Measurements from ENCODE around the gene PPP1R16B.

Gene PPP1R16B

DNA sequence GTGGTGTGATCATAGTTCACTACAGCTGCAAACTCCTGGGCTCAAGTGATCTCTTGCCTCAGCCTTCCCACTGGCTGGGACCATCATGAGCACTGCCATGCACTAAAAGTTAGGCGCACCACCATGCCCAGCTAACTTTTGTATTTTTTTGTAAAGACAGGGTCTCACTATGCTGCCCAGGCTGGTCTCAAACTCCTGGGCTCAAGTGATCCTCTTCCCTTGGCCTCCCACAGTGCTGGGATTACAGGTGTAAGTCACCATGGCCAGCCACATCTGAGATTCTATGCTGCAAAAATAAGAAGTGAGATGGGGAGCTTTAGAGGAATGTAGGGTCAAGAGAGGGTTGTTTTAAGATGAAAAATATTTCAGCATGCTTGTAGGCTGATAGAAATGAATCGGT, 119.2 kb downstream of the PPP1R16B start:
- ChIA-PET POLR2A (no interaction called here), CTCF (interaction anchor here (0.7 to 8.6 kb wide), 6 partner anchors 55 to 288 kb away, joined by 3 to 75 read pairs (median 3); no protein-coding TSS in a partner anchor)
- H3K4me3 ChIP-seq (ENCODE audit: low read depth, low read length) = no peak overlapping the region
- TF ChIP-seq ZNF791 (tag by site-specific recombination; IDR thresholded peaks at IDR 0.05) = no peak
- TF ChIP-seq ZNF133 (tag by site-specific recombination; IDR thresholded peaks at IDR 0.05) = no peak
- no peak for TF ChIP-seq PATZ1 (tag by site-specific recombination; IDR thresholded peaks at IDR 0.05)
- TF ChIP-seq ZNF121 (tag by site-specific recombination; IDR thresholded peaks at IDR 0.05) = peak; percentile 28; the same call in 1 of the 2 replicates
- H3K4me1 ChIP-seq (ENCODE audit: control insufficient read depth, insufficient read depth, low read length) = peaks cover 4% of the 10 kb centered on the region; the same call in 1 of the 2 replicates
- H3K36me3 ChIP-seq (ENCODE audit: control insufficient read depth in 2 of 2, insufficient read depth in 1 of 2, low read length in 2 of 2) = peaks cover 0 to 11% of the 10 kb centered on the region in 2 experiments; a peak in 2 of 3 replicates
- H3K27ac ChIP-seq (ENCODE audit: extremely low read depth, low read depth, low read length) = no peak overlapping the region
- H3K9me3 ChIP-seq (ENCODE audit: control insufficient read depth, insufficient read depth, low read depth, low read length) = no peaks in the 10 kb centered on the region

GRCh38 chr20:38926142-38926933, 120.8 kb downstream of the PPP1R16B start, which contains the start of gene FAM83D:
FAM83D (plus strand) TSS chr20:38926417; CDS start chr20:38926443, 26 bp downstream.
- peaks cover 4% of the 10 kb centered on the region; the same call in 1 of the 2 replicates for H3K4me1 ChIP-seq (ENCODE audit: control insufficient read depth, insufficient read depth, low read length)
- H3K9me3 ChIP-seq (ENCODE audit: control insufficient read depth, insufficient read depth, low read depth, low read length) = no peaks in the 10 kb centered on the region
- peak within 1 kb of the TSS; percentile 86 for H3K4me3 ChIP-seq (ENCODE audit: low read depth, low read length)
- ChIA-PET CTCF (interaction anchor here (0.6 to 8.6 kb wide), 15 partner anchors 9 to 1216 kb away, joined by 3 to 75 read pairs (median 4); partner anchors contain the start of gene DHX35), POLR2A (interaction anchor here (0.6 to 3.8 kb wide), 14 partner anchors 10 to 179 kb away, joined by 3 to 37 read pairs (median 4); partner anchors contain the start of genes DHX35 and PPP1R16B)
- H3K27ac ChIP-seq (ENCODE audit: extremely low read depth, low read depth, low read length) = peak within 1 kb of the TSS; percentile 66; the same call in 1 of the 2 replicates
- peaks cover 0 to 22% of the 10 kb centered on the region in 2 experiments; a peak in 2 of 3 replicates for H3K36me3 ChIP-seq (ENCODE audit: control insufficient read depth in 2 of 2, insufficient read depth in 1 of 2, low read length in 2 of 2)
- TF ChIP-seq ZBTB17 (tag by site-specific recombination; IDR thresholded peaks at IDR 0.05) (peak; percentile 89), ZNF654 (tag by site-specific recombination; IDR thresholded peaks at IDR 0.05; ENCODE audit: low read depth) (peak; percentile 62), ZIC2 (tag by site-specific recombination; IDR thresholded peaks at IDR 0.05) (peak; percentile 37; the same call in 1 of the 2 replicates), ZNF211 (tag by site-specific recombination; IDR thresholded peaks at IDR 0.05; ENCODE audit: low read depth) (no peak), ZNF26 (tag by site-specific recombination; IDR thresholded peaks at IDR 0.05) (no peak), ZNF600 (tag by site-specific recombination; IDR thresholded peaks at IDR 0.05) (0 out of 2 replicates have a peak, but pooled peaks have one; percentile 18), ZNF146 (tag by site-specific recombination; IDR thresholded peaks at IDR 0.05) (0 out of 2 replicates have a peak, but pooled peaks have one; percentile 2), HOXD13 (CRISPR knock-in tag; IDR thresholded peaks at IDR 0.05; ENCODE audit: borderline replicate concordance) (peak; percentile 63; the same call in 1 of the 2 replicates), ZBTB8A (tag by site-specific recombination; IDR thresholded peaks at IDR 0.05) (0 out of 2 replicates have a peak, but pooled peaks have one; percentile 25), ZNF221 (tag by site-specific recombination; IDR thresholded peaks at IDR 0.05; ENCODE audit: borderline replicate concordance) (no peak), ZXDB (tag by site-specific recombination; IDR thresholded peaks at IDR 0.05) (peak; percentile 91), ZNF791 (tag by site-specific recombination; IDR thresholded peaks at IDR 0.05) (no peak), KLF8 (tag by site-specific recombination; IDR thresholded peaks at IDR 0.05) (peak; percentile 58), ZNF324 (tag by site-specific recombination; IDR thresholded peaks at IDR 0.05) (peak; percentile 62; the same call in 1 of the 2 replicates), HOXA7 (CRISPR knock-in tag; IDR thresholded peaks at IDR 0.05; ENCODE audit: borderline replicate concordance) (no peak), ZNF10 (tag by site-specific recombination; IDR thresholded peaks at IDR 0.05) (no peak), ATF2 (tag by site-specific recombination; IDR thresholded peaks at IDR 0.05; ENCODE audit: low read depth) (no peak), ZNF132 (tag by site-specific recombination; IDR thresholded peaks at IDR 0.05; ENCODE audit: borderline replicate concordance) (no peak), ZNF76 (tag by site-specific recombination; IDR thresholded peaks at IDR 0.05; ENCODE audit: borderline replicate concordance, low read depth) (peak; percentile 16; the same call in 1 of the 2 replicates), ZNF544 (tag by site-specific recombination; IDR thresholded peaks at IDR 0.05) (no peak), YY2 (tag by site-specific recombination; IDR thresholded peaks at IDR 0.05) (peak; percentile 66), INSM2 (tag by site-specific recombination; IDR thresholded peaks at IDR 0.05) (peak; percentile 27; the same call in 1 of the 2 replicates)
- TF ChIP-seq, protein P1, sequence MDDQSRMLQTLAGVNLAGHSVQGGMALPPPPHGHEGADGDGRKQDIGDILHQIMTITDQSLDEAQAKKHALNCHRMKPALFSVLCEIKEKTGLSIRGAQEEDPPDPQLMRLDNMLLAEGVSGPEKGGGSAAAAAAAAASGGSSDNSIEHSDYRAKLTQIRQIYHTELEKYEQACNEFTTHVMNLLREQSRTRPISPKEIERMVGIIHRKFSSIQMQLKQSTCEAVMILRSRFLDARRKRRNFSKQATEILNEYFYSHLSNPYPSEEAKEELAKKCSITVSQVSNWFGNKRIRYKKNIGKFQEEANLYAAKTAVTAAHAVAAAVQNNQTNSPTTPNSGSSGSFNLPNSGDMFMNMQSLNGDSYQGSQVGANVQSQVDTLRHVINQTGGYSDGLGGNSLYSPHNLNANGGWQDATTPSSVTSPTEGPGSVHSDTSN (CRISPR knock-in tag; IDR thresholded peaks at IDR 0.05) = peak; percentile 54; the same call in 1 of the 2 replicates
